GM21381 (cell line): Measurements from ENCODE around the gene OR2D2.
"Not testable (repeated sequence)": the region's sequence is repeated elsewhere in the genome, so short reads cannot be mapped to it uniquely, and the experiment has no call there.

Experiments
- ATAC-seq: cut with Tn5 transposase; IDR thresholded peaks from one replicate; pipeline ENCODE4 v1.9.1; 2021; ENCODE audit warnings: mild to moderate bottlenecking, moderate library complexity; ENCODE audit not compliant: unreplicated experiment

OR2D2 gene

DNA sequence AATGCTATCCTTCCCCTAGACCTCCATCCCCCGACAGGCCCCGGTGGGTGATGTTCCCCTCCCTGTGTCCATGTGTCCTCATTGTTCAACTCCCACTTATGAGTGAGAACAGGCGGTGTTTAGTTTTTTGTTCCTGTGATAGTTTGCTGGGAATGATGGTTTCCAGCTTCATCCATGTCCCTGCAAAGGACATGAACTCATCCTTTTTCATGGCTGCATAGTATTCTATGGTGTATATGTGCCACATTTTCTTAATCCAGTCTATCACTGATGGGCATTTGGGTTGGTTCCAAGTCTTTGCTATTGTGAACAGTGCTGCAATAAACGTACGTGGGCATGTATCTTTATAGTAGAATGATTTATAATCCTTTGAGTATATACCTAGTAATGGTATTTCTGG lies 4.6 kb downstream of the OR2D2 start:
- ATAC-seq = not testable (repeated sequence)

DNA sequence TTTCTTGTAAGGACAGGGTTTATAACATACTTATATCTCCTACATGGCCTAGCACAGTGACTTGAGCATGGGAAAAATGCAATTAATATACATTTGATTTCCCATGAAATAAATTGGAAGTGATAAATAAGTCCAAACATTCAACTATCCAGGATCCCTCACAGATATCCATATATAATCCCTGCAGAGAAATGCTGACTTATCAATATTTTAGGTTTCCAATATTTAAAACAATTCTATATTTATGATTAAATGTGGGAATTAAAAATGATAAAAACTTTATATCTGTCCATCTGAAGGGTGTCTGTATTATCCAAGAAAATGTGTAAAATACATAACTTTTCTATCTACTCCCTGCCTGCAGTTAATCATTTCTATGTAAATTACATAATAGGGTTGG lies 9.5 kb downstream of the OR2D2 start:
- ATAC-seq = no peak

DNA sequence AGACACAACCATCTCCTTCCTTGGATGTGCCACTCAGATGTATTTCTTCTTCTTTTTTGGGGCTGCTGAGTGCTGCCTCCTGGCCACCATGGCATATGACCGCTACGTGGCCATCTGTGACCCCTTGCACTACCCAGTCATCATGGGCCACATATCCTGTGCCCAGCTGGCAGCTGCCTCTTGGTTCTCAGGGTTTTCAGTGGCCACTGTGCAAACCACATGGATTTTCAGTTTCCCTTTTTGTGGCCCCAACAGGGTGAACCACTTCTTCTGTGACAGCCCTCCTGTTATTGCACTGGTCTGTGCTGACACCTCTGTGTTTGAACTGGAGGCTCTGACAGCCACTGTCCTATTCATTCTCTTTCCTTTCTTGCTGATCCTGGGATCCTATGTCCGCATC lies 15.4 kb downstream of the OR2D2 start:
- ATAC-seq = no peak

DNA sequence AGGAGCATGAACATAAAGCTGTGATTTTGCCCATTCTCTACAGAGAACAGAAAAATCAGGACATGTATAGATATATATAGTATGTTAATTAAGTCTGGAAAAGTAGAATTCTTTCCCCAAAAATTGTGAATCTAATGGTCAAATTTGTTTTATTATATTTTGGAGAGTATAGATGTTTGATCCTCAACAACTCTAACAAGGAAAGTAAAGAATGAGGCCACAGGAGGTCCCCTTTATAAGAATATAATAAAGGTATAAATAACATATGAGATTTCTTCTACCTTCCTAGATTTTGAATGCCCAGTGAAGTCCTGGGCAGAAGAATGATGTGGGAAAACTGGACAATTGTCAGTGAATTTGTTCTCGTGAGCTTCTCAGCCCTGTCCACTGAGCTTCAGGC lies 16.0 kb downstream of the OR2D2 start, which contains the start of gene OR10A4:
TSS of gene OR10A4 (plus strand) at position 301 of the 400 bp plus-strand sequence. CDS start at position 324, 23 bp downstream.
- ATAC-seq = no peak

DNA sequence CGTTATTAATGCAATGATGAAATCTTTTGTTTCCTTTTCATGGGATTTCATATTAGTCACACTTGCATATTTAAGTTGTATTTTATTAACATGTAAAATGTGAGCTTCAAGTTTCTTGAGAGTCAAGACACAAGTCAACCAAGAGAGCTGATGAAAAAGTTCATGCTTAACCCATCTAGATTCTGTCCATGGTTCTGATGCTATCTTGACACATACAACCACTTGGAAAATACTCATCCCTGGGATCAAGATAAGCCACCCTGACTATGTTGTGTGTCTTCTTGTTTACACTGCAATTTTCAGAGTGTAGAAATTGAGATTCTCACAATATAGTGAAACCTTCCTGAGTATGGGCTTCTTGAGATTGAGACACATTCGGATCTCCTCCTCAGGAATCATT lies 16.5 kb downstream of the OR2D2 start:
- ATAC-seq = no peak

DNA sequence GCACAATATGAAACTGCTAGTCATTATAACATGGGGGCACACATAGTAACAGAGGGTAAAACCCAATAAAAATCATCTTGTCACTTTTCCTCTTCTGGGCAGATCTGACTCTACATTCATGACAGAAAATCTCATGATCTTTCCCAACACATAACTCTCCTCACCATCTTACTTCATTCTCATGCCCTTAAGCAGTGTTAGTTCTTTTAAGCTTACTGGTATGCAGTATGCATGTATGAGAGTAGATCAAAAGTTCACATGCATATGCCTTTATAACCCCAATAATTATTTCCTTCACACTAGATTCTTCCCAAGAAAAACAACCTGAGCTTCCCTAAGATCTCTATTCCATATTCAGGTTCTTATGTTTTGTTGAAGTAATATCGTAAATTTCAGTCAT lies 21.0 kb downstream of the OR2D2 start:
- ATAC-seq = no peak

DNA sequence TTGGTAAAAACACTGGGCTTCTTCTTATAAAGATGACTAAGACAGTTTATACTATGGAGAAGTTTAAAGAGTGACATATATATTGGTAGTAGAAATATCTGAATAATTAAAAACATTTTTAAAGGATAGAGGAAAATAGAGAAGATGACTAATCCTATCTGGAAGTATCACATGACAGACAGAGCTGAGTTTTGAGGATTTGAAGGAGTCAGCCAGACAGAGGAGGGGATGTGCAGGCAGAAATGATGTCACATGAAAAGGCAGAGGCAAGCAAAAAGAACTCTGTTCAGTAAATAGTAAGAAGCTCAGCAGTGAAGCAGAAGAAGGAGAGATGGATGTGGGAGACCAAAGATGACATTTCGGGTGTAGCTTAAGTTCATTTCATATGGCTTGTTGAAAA lies 27.9 kb downstream of the OR2D2 start:
- no peak for ATAC-seq

DNA sequence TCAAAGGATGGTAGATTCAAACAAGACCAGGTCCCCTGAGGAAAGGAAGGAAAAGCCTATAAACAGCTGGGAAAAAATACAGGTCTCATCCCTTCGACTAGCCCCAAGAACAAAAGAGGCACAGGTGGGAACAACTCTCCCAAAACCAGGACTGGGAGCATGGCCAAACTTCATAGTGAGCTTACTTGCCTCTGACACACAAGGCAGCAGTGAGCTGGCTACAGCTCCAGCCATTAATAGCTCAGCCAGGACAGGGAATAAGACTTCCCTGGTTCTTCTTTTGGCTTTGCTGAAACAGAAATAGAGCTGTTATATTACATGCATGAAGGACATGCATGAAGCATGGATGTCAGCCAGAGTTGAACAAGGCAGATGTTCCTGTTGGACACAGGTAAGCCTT lies 29.3 kb downstream of the OR2D2 start, which contains the start of gene OR10A2:
TSS of gene OR10A2 (plus strand) at position 97 of the 400 bp plus-strand sequence. CDS start 6,698 bp downstream, outside the sequence.
- no peak for ATAC-seq

DNA sequence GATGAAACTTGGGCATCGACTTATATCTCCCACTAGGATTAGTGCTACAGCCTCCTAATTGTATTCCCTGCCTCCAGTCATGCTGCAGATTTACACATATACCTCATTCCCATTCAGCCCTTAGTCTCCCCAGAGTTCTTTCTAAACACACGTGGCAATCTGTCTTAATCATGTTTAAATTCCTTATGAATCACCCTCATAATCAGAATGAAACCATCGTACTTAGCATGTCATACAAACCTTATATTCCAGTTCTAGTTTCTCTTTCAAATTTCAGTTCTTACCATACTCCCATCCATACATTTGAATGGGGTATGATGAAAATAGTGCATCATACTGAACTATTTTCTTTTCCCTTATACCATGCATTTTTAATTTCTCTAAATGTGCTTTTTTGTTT lies 35.4 kb downstream of the OR2D2 start:
- ATAC-seq = peak; percentile 75

DNA sequence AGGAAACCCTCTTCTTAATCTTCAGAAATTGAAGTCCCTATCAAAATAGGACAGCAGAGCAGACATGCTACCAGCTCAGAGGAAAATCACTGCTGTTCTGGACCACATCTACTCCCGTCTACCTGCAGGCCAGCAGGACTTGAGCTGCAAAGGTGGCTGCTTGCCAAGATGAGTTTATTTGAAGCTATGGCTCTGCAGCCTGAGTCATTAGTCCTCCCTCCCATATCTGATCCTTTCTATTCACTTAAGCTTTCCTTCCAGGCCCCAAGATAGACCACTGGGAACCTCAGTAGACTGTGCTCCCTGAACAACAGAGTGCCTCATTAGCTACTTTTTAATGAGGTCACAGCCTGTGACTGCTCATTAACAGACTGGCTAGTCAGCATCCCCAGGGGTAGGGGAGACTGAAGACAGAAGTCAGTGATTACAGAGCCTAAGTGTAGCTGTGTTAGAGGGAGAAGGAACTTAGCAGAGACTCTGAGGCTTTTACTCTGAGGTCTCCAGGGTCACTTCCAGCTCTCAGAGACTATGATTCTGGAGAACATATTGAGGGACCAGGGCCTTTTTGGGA lies 36.2 kb downstream of the OR2D2 start:
- ATAC-seq = no peak

DNA sequence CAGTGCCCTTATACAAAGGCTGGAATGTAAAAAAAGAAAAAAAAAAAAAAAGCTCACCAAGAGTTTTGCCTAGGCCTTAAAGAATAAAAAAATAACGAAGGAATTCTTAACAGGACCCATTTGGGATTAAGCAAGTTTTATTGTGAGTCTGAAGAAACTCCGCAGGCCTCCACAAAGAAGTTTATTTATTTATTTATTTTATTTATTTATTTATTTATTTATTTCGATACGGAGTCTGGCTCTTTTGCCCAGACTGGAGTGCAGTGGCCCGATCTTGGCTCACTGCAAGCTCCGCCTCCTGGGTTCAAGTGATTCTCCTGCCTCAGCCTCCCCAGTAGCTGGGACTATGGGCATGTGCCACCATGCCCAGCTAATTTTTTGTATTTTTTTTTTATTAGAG lies 37.5 kb downstream of the OR2D2 start:
- ATAC-seq = not testable (repeated sequence)

DNA sequence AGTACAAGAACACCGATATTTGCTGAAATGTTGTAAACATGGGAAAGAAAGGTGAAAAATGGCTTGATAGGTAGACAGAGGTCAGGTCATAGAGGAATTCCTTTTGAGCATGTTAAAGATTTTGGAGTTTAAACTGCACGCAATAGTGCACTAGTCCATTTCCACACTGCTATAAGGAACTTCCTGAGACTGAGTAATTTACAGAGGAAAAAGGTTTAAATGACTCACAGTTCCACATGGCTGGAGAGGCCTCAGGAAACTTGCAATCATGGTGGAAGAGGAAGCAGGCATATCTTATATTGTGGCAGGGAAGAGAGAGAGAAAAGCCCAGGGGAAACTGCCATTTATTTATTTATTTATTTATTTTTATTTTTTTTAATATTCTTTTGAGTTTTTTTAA lies 41.8 kb downstream of the OR2D2 start:
- no peak for ATAC-seq

DNA sequence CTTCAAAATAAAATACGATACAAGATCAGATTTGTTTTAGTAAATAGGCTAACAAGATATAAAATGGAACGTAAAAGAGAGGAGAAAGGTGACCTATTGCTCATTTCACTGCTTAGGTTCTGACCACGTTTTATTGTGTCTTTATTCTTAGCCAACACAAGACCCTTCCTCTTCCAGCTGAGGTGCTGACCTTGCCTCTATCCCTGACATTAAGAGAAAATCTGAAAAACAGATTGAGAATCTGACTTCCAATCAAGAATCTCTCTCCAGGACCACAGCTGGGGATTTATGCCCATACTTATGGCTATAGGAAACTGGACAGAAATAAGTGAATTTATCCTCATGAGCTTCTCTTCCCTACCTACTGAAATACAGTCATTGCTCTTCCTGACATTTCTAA lies 46.9 kb downstream of the OR2D2 start, which contains the start of gene OR10A5:
TSS of gene OR10A5 (plus strand) at position 301 of the 400 bp plus-strand sequence. CDS start at position 301, 0 bp downstream.
- no peak for ATAC-seq

DNA sequence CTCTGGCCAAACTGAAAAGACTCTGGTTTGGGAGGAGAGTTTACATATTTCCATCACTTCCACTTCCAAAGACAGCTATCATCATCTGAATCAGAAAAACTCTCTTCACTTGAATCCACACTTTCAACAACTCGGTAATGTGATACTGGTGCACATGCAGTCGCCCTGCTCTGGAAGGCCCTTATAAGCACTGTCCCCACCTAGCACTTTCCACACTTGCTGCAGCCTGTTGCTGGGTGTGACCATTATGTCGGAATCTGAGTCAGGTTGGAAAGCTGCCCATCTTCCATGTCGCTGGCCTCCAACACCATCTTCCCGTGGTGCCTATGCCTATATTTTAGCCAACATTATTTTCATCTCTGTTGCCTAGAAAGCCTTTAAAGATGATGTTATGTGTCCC lies 47.9 kb downstream of the OR2D2 start:
- no peak for ATAC-seq

DNA sequence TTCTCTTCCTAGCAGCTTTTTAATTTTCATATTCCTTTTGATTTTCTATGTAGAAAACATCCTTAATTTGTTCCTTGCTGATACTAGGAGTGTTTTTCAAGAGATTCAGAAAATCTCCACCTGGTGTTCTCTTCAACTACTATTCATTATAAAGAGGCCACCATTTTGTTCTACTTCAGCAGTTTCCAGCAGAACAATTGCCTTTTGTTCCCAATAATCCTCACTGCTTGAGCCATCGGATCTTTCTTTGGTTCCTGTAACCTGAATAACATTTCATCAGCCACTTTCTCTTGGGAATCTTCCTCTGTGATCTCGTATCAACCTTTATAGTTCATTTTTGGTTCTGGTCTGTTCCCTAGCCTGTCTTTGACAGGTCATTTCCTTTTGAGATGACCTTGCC lies 48.6 kb downstream of the OR2D2 start:
- no peak for ATAC-seq

DNA sequence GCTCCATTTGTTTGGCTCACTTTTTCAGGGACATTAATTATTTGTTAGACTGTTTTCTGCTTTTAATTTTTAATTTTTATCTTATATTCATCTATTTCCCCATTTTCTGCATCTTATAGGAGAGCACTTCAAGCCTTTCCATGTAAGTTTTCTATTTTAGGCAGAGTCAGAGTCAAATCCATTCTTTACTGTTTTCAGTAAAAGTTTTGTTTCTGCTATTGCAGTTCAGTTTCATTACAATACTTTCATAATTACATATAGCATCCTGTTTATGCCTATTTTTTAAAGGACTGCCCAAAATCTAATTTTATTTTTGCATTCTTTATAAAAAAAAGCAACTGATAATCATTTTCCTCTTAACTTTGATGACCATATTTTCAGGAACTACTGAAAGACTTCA lies 50.6 kb downstream of the OR2D2 start:
- ATAC-seq = no peak
